Measurements from ENCODE around the gene LUZP2. TPM values are rescaled to one million over a fixed set of nuclear protein-coding genes. Genes with fewer than 3 reads are reported as not detected.

The LUZP2 gene
- total RNA-seq, 2 experiments from 2014 or later: not detected

DNA sequence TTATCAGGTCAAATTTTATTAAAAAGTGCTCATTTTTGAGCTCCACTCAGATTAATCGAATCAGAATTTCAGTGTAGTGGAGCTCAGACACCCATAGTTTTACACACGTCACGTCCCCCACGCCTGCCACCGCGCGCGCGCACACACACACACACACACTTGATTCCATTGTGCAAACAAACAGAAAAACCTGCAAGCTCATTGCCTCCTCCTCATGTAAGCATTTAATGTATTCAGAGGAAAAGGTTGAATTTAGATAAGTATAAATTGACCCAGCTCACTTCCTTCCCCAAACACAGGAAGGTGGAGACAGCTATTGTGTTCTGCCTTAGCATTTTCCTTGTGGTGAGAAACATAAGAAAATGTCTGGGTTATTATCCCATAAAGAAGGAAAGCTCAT lies 336.7 kb downstream of the LUZP2 start:
- intact Hi-C loops (cut with DNase I, micrococcal nuclease): no loop called here
- no peaks in the 10 kb centered on the region for H3K27me3 Mint-ChIP-seq
- ATAC-seq (ENCODE audit: poor library complexity): no peak

DNA sequence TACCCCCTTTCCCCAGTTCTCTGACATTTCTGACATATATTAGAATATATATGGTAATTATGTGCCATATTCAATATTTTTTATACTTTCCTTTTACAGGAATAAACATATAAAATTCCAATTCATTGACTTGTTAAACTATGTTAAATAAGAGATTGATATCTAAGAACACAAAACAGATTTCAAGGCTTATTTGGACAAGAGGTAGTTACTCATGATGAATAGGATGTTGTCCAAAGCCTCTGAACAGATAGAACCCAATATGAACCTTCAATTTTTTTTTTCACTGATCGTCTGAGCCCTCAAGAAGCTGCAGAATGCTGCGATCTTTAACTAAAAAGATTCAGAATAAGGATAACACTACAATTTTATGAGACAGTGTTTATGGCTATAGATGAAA lies 340.3 kb downstream of the LUZP2 start:
- peaks cover 0 to 4% of the 10 kb centered on the region in 2 experiments for H3K9me3 ChIP-seq (ENCODE audit: control insufficient read depth in 1 of 2, insufficient read depth in 1 of 2, low read length in 2 of 2)
- H3K9me3 Mint-ChIP-seq: peaks cover 7% of the 10 kb centered on the region
- DNase-seq (no peak), ATAC-seq (ENCODE audit: poor library complexity) (no peak)
- H3K27me3 Mint-ChIP-seq: no peaks in the 10 kb centered on the region
- H3K4me3 ChIP-seq (ENCODE audit: low read length): no peak overlapping the region
- H3K4me3 Mint-ChIP-seq: no peak overlapping the region
- no peak overlapping the region for H3K27ac Mint-ChIP-seq
- no peaks in the 10 kb centered on the region for H3K4me1 Mint-ChIP-seq (ENCODE audit: low read depth)
- H3K27ac ChIP-seq (ENCODE audit: low read depth in 1 of 2, low read length in 2 of 2): no peak overlapping the region
- intact Hi-C loops (cut with DNase I, micrococcal nuclease): no loop called here
- no peaks in the 10 kb centered on the region for H3K36me3 ChIP-seq (ENCODE audit: insufficient read depth, low read length)
- no peaks in the 10 kb centered on the region for H3K36me3 Mint-ChIP-seq (ENCODE audit: low read depth)
- ChIA-PET CTCF (no interaction called here), POLR2A (no interaction called here)
- no peaks in the 10 kb centered on the region for H3K4me1 ChIP-seq (ENCODE audit: insufficient read depth, low read length)
- H3K27me3 ChIP-seq (ENCODE audit: control insufficient read depth in 1 of 2, insufficient read depth in 2 of 2, low read length in 2 of 2): no peaks in the 10 kb centered on the region
- TF ChIP-seq, protein P1, sequence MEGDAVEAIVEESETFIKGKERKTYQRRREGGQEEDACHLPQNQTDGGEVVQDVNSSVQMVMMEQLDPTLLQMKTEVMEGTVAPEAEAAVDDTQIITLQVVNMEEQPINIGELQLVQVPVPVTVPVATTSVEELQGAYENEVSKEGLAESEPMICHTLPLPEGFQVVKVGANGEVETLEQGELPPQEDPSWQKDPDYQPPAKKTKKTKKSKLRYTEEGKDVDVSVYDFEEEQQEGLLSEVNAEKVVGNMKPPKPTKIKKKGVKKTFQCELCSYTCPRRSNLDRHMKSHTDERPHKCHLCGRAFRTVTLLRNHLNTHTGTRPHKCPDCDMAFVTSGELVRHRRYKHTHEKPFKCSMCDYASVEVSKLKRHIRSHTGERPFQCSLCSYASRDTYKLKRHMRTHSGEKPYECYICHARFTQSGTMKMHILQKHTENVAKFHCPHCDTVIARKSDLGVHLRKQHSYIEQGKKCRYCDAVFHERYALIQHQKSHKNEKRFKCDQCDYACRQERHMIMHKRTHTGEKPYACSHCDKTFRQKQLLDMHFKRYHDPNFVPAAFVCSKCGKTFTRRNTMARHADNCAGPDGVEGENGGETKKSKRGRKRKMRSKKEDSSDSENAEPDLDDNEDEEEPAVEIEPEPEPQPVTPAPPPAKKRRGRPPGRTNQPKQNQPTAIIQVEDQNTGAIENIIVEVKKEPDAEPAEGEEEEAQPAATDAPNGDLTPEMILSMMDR (IDR thresholded peaks at IDR 0.05): no peak

More for the DNA sequence above, 336.7 kb downstream of the LUZP2 start:
- Mint-ChIP-seq H3K36me3 (ENCODE audit: low read depth) (no peaks in the 10 kb centered on the region), H3K4me3 (no peak overlapping the region), H3K27ac (no peak overlapping the region), H3K4me1 (ENCODE audit: low read depth) (no peaks in the 10 kb centered on the region), H3K9me3 (peaks cover 6% of the 10 kb centered on the region)
- POLR2A ChIA-PET: no interaction called here
- CTCF ChIA-PET: no interaction called here
- H3K27ac ChIP-seq (ENCODE audit: low read depth in 1 of 2, low read length in 2 of 2): no peak overlapping the region
- no peak overlapping the region for H3K4me3 ChIP-seq (ENCODE audit: low read length)
- H3K9me3 ChIP-seq (ENCODE audit: control insufficient read depth in 1 of 2, insufficient read depth in 1 of 2, low read length in 2 of 2): peaks cover 0 to 4% of the 10 kb centered on the region in 2 experiments
- no peak for DNase-seq
- TF ChIP-seq, protein P1 (IDR thresholded peaks at IDR 0.05): no peak
- H3K36me3 ChIP-seq (ENCODE audit: insufficient read depth, low read length): no peaks in the 10 kb centered on the region
- H3K27me3 ChIP-seq (ENCODE audit: control insufficient read depth in 1 of 2, insufficient read depth in 2 of 2, low read length in 2 of 2): no peaks in the 10 kb centered on the region
- no peaks in the 10 kb centered on the region for H3K4me1 ChIP-seq (ENCODE audit: insufficient read depth, low read length)

DNA sequence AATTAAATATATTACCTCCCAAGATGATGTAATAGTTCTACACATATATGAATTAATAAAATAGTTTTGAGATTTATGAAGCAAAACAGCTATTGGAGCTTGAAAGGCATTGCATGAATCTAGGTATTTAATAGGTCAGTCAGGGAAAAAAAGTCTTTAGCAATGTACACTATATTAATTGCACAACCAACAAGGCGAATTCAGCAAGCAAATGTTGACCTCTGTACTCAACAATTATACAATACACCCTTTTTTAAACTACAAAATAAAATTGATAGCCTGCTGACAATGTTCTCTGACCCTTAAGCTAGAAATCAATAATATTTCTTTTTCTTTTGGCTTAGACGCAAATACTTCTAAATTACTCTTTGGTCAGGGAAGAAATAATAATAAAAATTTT lies 345.5 kb downstream of the LUZP2 start:
- Histone ChIP-seq H3K4me1 (ENCODE audit: insufficient read depth, low read length) (no peaks in the 10 kb centered on the region), H3K27ac (ENCODE audit: low read depth in 1 of 2, low read length in 2 of 2) (no peak overlapping the region), H3K9me3 (ENCODE audit: control insufficient read depth in 1 of 2, insufficient read depth in 1 of 2, low read length in 2 of 2) (peaks cover 0 to 8% of the 10 kb centered on the region in 2 experiments), H3K27me3 (ENCODE audit: control insufficient read depth in 1 of 2, insufficient read depth in 2 of 2, low read length in 2 of 2) (no peaks in the 10 kb centered on the region), H3K36me3 (ENCODE audit: insufficient read depth, low read length) (no peaks in the 10 kb centered on the region), H3K4me3 (ENCODE audit: low read length) (no peak overlapping the region)
- H3K27ac Mint-ChIP-seq: no peak overlapping the region
- ChIA-PET POLR2A (no interaction called here), CTCF (no interaction called here)
- H3K9me3 Mint-ChIP-seq: peaks cover 7% of the 10 kb centered on the region
- H3K27me3 Mint-ChIP-seq: no peaks in the 10 kb centered on the region
- TF ChIP-seq, protein P1 (IDR thresholded peaks at IDR 0.05): no peak
- DNase-seq (no peak), ATAC-seq (ENCODE audit: poor library complexity) (no peak)
- intact Hi-C loops (cut with DNase I, micrococcal nuclease): no loop called here
- H3K4me3 Mint-ChIP-seq: no peak overlapping the region
- no peaks in the 10 kb centered on the region for H3K36me3 Mint-ChIP-seq (ENCODE audit: low read depth)
- no peaks in the 10 kb centered on the region for H3K4me1 Mint-ChIP-seq (ENCODE audit: low read depth)
